GM12878 (cell line): Measurements from ENCODE around the gene ZNF230.

ENCODE experiments used
- ASH2L ChIP-seq: fragments of 300-600, 200-600 bp; sonication (generic); IDR thresholded peaks from 2 replicates; pipeline ENCODE4 v1.6.1; 2017; ENCODE audit warnings: low read depth, mild to moderate bottlenecking, borderline replicate concordance
- CTCF ChIP-seq, 3 experiments: IDR thresholded peaks in 2 of 3; conservative IDR thresholded peaks in 1 of 3; 2 replicates each; pipeline ENCODE4 v1.5.1; 2011; ENCODE audit warnings: low read depth in 3 of 3, low read length in 3 of 3, mild to moderate bottlenecking in 3 of 3, control low read depth in 2 of 3, moderate library complexity in 2 of 3, inconsistent platforms in 1 of 3, mixed read lengths in 1 of 3; ENCODE audit not compliant: control insufficient read depth in 2 of 3, insufficient read depth in 1 of 3; ENCODE audit errors: extremely low read depth in 1 of 3
- HDGF ChIP-seq: fragments of 450-650 bp; IDR thresholded peaks from 2 replicates; pipeline ENCODE4 v1.6.1; 2016; ENCODE audit warnings: antibody characterized with exemption
- KLF5 ChIP-seq: fragments of 450-650 bp; IDR thresholded peaks from 2 replicates; pipeline ENCODE4 v1.6.1; 2014; ENCODE audit warnings: mild to moderate bottlenecking; ENCODE audit not compliant: partially characterized antibody
- MAX ChIP-seq: IDR thresholded peaks from 2 replicates; pipeline ENCODE4 v1.6.1; 2012; ENCODE audit warnings: low read depth, low read length, improper control_type of control experiment
- POLR2AphosphoS5 ChIP-seq: IDR thresholded peaks from 2 replicates; pipeline ENCODE4 v1.6.1; 2011; ENCODE audit warnings: mild to moderate bottlenecking, low read length, inconsistent platforms
- SRF ChIP-seq, 2 experiments: IDR thresholded peaks; 2 replicates each; pipeline ENCODE4 v1.6.1; 2011; ENCODE audit warnings: low read depth in 2 of 2, low read length in 2 of 2, mild to moderate bottlenecking in 1 of 2, moderate library complexity in 1 of 2
- SUZ12 ChIP-seq: fragments of 200-600 bp; sonication (generic); IDR thresholded peaks from one replicate; pipeline ENCODE4 v1.6.1; 2018; ENCODE audit warnings: antibody characterized with exemption, mild to moderate bottlenecking; ENCODE audit not compliant: unreplicated experiment
- TF ChIP-seq, protein P1 (sequence below): fragments of 450-650 bp; IDR thresholded peaks from 2 replicates; pipeline ENCODE4 v1.6.1; 2016; ENCODE audit warnings: mild to moderate bottlenecking

- TF ChIP-seq KLF5 (no peak), HDGF (no peak), SUZ12 (no peak), CTCF (IDR thresholded peaks at IDR 0.05 in 2 of 3, conservative IDR thresholded peaks at IDR 0.05 in 1 of 3; ENCODE audit: control insufficient read depth in 2 of 3, extremely low read depth in 1 of 3, insufficient read depth in 1 of 3, low read depth in 3 of 3, low read length in 3 of 3) (no peak), POLR2AphosphoS5 (peak; percentile 53), MAX (no peak), ASH2L (peak; percentile 65; the same call in 1 of the 2 replicates), SRF (IDR thresholded peaks at IDR 0.05; ENCODE audit: low read depth in 2 of 2, low read length in 2 of 2) (no peak)
- TF ChIP-seq, protein P1, sequence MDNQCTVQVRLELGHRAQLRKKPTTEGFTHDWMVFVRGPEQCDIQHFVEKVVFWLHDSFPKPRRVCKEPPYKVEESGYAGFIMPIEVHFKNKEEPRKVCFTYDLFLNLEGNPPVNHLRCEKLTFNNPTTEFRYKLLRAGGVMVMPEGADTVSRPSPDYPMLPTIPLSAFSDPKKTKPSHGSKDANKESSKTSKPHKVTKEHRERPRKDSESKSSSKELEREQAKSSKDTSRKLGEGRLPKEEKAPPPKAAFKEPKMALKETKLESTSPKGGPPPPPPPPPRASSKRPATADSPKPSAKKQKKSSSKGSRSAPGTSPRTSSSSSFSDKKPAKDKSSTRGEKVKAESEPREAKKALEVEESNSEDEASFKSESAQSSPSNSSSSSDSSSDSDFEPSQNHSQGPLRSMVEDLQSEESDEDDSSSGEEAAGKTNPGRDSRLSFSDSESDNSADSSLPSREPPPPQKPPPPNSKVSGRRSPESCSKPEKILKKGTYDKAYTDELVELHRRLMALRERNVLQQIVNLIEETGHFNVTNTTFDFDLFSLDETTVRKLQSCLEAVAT = no peak
Observed at GRCh38 chr19:44025217-44025936, 22.6 kb downstream of the ZNF230 start, which contains the start of gene ZNF222.
